HG03460 (cell line): ENCODE results near the gene CDK4.

Experiments
- ATAC-seq: cut with Tn5 transposase; IDR thresholded peaks from one replicate; pipeline ENCODE4 v1.9.1; 2021; ENCODE audit not compliant: unreplicated experiment

The CDK4 gene

GRCh38 chr12:57740656-57741412 is 11.3 kb downstream of the CDK4 start:
- ATAC-seq: peak; percentile 53

GRCh38 chr12:57739914-57740538 is 12.1 kb downstream of the CDK4 start:
- ATAC-seq: no peak

GRCh38 chr12:57739387-57739786 is 12.7 kb downstream of the CDK4 start:
- ATAC-seq: no peak

- ATAC-seq: no peak
These were observed 13.4 kb downstream of the CDK4 start, which contains the start of gene AGAP2 for GRCh38 chr12:57738661-57739237. TSS of gene AGAP2 (minus strand) at chr12:57738742. CDS start at chr12:57738246, 496 bp downstream.

- ATAC-seq: no peak
These were observed 14.3 kb downstream of the CDK4 start for GRCh38 chr12:57737467-57738460.

GRCh38 chr12:57736741-57737466 is 15.2 kb downstream of the CDK4 start:
- ATAC-seq: no peak

- ATAC-seq: no peak
These were observed 16.0 kb downstream of the CDK4 start for GRCh38 chr12:57735952-57736740.

GRCh38 chr12:57735198-57735855 is 16.8 kb downstream of the CDK4 start:
- ATAC-seq: no peak

- no peak for ATAC-seq
These were observed 17.5 kb downstream of the CDK4 start for GRCh38 chr12:57734591-57734990.

GRCh38 chr12:57733928-57734327 is 18.2 kb downstream of the CDK4 start:
- no peak for ATAC-seq

GRCh38 chr12:57732726-57733593 is 19.1 kb downstream of the CDK4 start:
- no peak for ATAC-seq

GRCh38 chr12:57732270-57732669 is 19.8 kb downstream of the CDK4 start:
- no peak for ATAC-seq

- no peak for ATAC-seq
These were observed 20.6 kb downstream of the CDK4 start for GRCh38 chr12:57731411-57732080.

- no peak for ATAC-seq
These were observed 21.6 kb downstream of the CDK4 start for GRCh38 chr12:57730336-57731067.

GRCh38 chr12:57729321-57729844 is 22.7 kb downstream of the CDK4 start:
- no peak for ATAC-seq

- ATAC-seq: no peak
These were observed 24.2 kb downstream of the CDK4 start for GRCh38 chr12:57727758-57728395.
